Epithelial cell of esophagus (primary cell): ENCODE results near the gene CSF2.

Source experiments
- DNase-seq: peaks from one replicate; pipeline ENCODE4 v3.0.0; 2010; ENCODE audit warnings: low read depth
- H3K4me3 ChIP-seq: 2 replicates; pipeline ENCODE4 v1.5.1; 2011; ENCODE audit warnings: mild to moderate bottlenecking, low read length, control low read depth
- TF ChIP-seq, protein P1 (sequence below): IDR thresholded peaks from 2 replicates; pipeline ENCODE4 v1.5.1; 2011; ENCODE audit warnings: low read depth, mild to moderate bottlenecking, low read length, control low read depth, inconsistent platforms; ENCODE audit not compliant: insufficient read depth; ENCODE audit errors: missing control alignments

The CSF2 gene

GRCh38 chr5:132081458-132081857 lies 7.9 kb downstream of the CSF2 start:
- no peak for DNase-seq
- no peak overlapping the region for H3K4me3 ChIP-seq
- TF ChIP-seq, protein P1, sequence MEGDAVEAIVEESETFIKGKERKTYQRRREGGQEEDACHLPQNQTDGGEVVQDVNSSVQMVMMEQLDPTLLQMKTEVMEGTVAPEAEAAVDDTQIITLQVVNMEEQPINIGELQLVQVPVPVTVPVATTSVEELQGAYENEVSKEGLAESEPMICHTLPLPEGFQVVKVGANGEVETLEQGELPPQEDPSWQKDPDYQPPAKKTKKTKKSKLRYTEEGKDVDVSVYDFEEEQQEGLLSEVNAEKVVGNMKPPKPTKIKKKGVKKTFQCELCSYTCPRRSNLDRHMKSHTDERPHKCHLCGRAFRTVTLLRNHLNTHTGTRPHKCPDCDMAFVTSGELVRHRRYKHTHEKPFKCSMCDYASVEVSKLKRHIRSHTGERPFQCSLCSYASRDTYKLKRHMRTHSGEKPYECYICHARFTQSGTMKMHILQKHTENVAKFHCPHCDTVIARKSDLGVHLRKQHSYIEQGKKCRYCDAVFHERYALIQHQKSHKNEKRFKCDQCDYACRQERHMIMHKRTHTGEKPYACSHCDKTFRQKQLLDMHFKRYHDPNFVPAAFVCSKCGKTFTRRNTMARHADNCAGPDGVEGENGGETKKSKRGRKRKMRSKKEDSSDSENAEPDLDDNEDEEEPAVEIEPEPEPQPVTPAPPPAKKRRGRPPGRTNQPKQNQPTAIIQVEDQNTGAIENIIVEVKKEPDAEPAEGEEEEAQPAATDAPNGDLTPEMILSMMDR: no peak

DNA sequence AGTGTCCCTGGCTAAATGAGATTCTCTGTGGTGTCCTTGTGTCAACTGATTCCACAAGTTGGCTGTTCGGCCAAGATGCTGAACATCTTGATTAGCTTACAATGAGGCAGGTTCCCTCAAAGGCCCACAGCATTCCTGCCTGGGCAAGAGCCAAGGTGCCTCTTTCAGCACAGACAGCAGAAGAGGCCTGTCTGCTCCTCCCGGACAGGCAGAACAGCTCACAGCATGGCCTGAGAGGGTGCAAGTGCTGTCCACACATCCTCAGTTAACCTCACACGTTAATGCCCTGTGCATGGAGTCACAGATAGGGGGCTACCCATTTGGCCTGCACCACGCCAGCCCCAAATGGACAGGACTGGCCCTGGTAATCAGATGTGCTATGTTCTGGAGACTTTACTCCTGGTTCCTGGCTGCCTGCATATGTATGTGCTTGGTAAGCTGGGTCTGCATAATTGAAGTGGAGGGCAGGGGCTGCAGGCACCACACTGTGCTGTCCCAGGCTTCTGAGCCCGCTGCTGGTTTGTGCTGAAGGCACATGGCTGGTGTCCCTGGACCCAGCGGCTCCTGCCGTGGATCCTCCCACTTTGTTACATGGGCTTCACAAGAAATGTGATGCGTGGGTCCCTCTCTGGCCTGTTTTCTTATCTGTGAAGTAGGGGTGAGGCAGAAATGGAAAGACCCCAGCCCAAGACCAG lies 8.9 kb downstream of the CSF2 start:
- DNase-seq: no peak
- H3K4me3 ChIP-seq: no peak overlapping the region
- TF ChIP-seq, protein P1: no peak

DNA sequence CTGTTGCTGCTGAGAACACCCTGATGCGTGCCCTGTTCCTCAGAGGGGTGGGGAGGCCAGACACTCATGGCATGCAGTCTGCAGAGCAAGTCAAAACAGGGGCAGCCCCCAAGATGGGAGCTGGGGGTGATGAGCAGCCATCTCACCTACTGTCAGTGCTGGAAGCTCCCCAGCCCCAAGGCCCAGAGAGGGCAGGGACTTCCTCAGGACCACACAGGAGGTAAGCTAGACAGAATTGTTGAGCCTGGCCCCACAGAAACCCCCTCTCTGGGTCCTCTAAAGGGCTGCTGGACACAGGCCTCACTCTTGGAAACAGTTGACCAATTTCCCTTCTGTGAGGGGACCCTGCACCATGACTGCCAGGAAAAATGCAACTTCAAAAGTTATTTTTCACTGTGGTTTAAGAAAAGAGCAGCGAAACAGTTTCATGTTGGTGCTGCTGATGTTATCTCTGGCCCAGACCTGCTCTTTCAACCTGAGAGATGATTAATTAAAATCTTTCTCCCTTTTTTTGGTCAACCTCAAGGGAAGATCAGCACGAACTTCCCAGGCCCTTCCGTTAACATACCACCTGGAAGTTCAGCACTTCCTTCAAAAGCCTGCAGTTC lies 9.6 kb downstream of the CSF2 start:
- H3K4me3 ChIP-seq: no peak overlapping the region
- no peak for DNase-seq
- TF ChIP-seq, protein P1: no peak

DNA sequence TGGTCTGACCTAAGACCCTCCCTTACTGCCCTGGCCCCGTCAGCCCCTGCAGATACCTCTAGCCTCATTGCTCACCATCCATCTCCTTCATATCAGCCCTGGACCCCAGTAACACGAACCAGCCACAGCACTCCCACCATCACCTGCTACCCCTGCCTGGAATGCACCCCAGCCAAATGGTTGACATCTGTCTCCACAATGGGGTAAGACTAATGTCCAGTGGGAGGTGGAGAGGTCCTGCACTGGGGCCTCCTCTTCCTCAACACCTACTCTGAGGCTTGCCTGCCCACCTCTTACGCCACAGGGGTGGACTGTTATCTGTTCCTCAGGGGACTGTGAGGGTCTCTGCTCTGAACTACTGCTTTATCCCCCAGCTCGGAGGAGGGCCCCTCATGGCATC lies 12.1 kb downstream of the CSF2 start:
- DNase-seq: no peak
- TF ChIP-seq, protein P1: no peak
- no peak overlapping the region for H3K4me3 ChIP-seq

GRCh38 chr5:132086277-132086794 lies 12.7 kb downstream of the CSF2 start:
- peak; percentile 95 for DNase-seq
- H3K4me3 ChIP-seq: no peak overlapping the region
- TF ChIP-seq, protein P1: no peak

DNA sequence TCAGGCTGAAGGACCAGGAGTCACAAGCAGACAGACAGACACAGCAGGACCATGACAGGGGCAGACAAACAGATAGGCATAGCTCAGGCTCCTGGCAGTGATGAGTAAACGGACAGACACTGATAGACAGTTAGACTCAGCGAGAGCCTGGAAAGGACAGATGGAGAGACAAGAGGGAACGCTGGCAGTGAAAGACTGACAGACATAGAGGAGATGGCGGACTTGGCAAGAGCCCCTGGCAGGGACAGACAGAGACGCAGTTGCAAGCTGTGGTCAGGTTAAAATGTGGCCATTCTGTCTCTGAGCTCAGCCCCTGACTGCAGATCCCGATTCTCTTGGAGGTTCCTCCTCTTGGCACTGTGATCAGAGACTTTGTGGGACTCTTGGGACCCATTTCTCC lies 13.6 kb downstream of the CSF2 start:
- DNase-seq: no peak
- H3K4me3 ChIP-seq: no peak overlapping the region
- TF ChIP-seq, protein P1: no peak
